Mesothelial cell of epicardium (in vitro differentiated cells): ENCODE data around the gene B4GALNT2. TPM values are rescaled to one million over a fixed set of nuclear protein-coding genes. Genes with fewer than 3 reads are reported as not detected.

Experiments used
- DNase-seq, 2 experiments: peaks; one replicate each; pipeline ENCODE4 v3.0.0; 2021; ENCODE audit warnings: low spot score in 2 of 2; ENCODE audit not compliant: unreplicated experiment in 2 of 2
- H3K27ac Mint-ChIP-seq: 2 replicates; pipeline ENCODE4 v1.8.0; 2021; ENCODE audit warnings: mixed read lengths
- H3K27me3 Mint-ChIP-seq: 2 replicates; pipeline ENCODE4 v1.8.0; 2021; ENCODE audit warnings: low read depth, mixed read lengths
- H3K36me3 Mint-ChIP-seq: 2 replicates; pipeline ENCODE4 v1.8.0; 2021; ENCODE audit warnings: mixed read lengths
- H3K4me1 Mint-ChIP-seq: 2 replicates; pipeline ENCODE4 v1.8.0; 2021; ENCODE audit warnings: mixed read lengths
- H3K4me3 Mint-ChIP-seq: 2 replicates; pipeline ENCODE4 v1.8.0; 2021; ENCODE audit warnings: mild to moderate bottlenecking, moderate library complexity, mixed read lengths
- H3K9me3 Mint-ChIP-seq: 2 replicates; pipeline ENCODE4 v1.8.0; 2021; ENCODE audit warnings: mixed read lengths
- CTCF ChIP-seq: fragments of 200-600 bp; sonication (generic); IDR thresholded peaks from one replicate; pipeline ENCODE4 v1.5.0; 2021; ENCODE audit warnings: antibody characterized with exemption; ENCODE audit not compliant: unreplicated experiment
- total RNA-seq: library from RNA; stranded (reverse); gene quantifications from 3 replicates; pipeline ENCODE4 v1.2.1, GENCODE V29; 2021

Gene B4GALNT2
- total RNA-seq, 1 donor from 2014 or later: 0.07 TPM

- no peak overlapping the region for H3K4me3 Mint-ChIP-seq
These were observed 85.3 kb downstream of the B4GALNT2 start for GRCh38 chr17:49217651-49218413.

GRCh38 chr17:49218941-49219913 is 86.7 kb downstream of the B4GALNT2 start:
- Mint-ChIP-seq H3K27me3 (peaks cover 47% of the 10 kb centered on the region), H3K4me1 (peaks cover 6% of the 10 kb centered on the region), H3K36me3 (no peaks in the 10 kb centered on the region), H3K4me3 (no peak overlapping the region), H3K9me3 (no peaks in the 10 kb centered on the region), H3K27ac (no peak overlapping the region)
- TF ChIP-seq CTCF: no peak
- DNase-seq: no peak

More at GRCh38 chr17:49217651-49218413, 85.3 kb downstream of the B4GALNT2 start:
- no peak for TF ChIP-seq CTCF
- peaks cover 33% of the 10 kb centered on the region for H3K27me3 Mint-ChIP-seq
- no peak for DNase-seq
- H3K4me1 Mint-ChIP-seq: no peaks in the 10 kb centered on the region
- no peaks in the 10 kb centered on the region for H3K9me3 Mint-ChIP-seq
- H3K36me3 Mint-ChIP-seq: no peaks in the 10 kb centered on the region
- H3K27ac Mint-ChIP-seq: no peak overlapping the region

- Mint-ChIP-seq H3K36me3 (no peaks in the 10 kb centered on the region), H3K4me1 (peaks cover 8% of the 10 kb centered on the region), H3K27me3 (peaks cover 54% of the 10 kb centered on the region), H3K4me3 (no peak overlapping the region), H3K9me3 (no peaks in the 10 kb centered on the region), H3K27ac (no peak overlapping the region)
- no peak for DNase-seq
- no peak for TF ChIP-seq CTCF
These were observed 87.4 kb downstream of the B4GALNT2 start for GRCh38 chr17:49219987-49220386.

GRCh38 chr17:49223168-49223516 is 90.6 kb downstream of the B4GALNT2 start:
- H3K4me3 Mint-ChIP-seq: peak overlapping the region; percentile 56
- H3K36me3 Mint-ChIP-seq: no peaks in the 10 kb centered on the region
- H3K9me3 Mint-ChIP-seq: no peaks in the 10 kb centered on the region
- no peak for TF ChIP-seq CTCF
- peaks cover 79% of the 10 kb centered on the region for H3K27me3 Mint-ChIP-seq
- peaks cover 8% of the 10 kb centered on the region for H3K4me1 Mint-ChIP-seq
- no peak for DNase-seq
- H3K27ac Mint-ChIP-seq: no peak overlapping the region

GRCh38 chr17:49223517-49224197 is 91.1 kb downstream of the B4GALNT2 start:
- H3K36me3 Mint-ChIP-seq: no peaks in the 10 kb centered on the region
- H3K9me3 Mint-ChIP-seq: no peaks in the 10 kb centered on the region
- peak; percentile 93 for TF ChIP-seq CTCF
- H3K4me1 Mint-ChIP-seq: peaks cover 8% of the 10 kb centered on the region
- H3K27ac Mint-ChIP-seq: no peak overlapping the region
- H3K27me3 Mint-ChIP-seq: peaks cover 79% of the 10 kb centered on the region
- DNase-seq: peak in 1 of 2 experiments; percentile 85
- H3K4me3 Mint-ChIP-seq: peak overlapping the region; percentile 56
